ENCODE data around the gene SRR. TPM values are rescaled to one million over a fixed set of nuclear protein-coding genes. Genes with fewer than 3 reads are reported as not detected.

The SRR gene
- total and polyA plus RNA-seq, 9 donors, result 4.2 to 18.7 (median 10.5) TPM

DNA sequence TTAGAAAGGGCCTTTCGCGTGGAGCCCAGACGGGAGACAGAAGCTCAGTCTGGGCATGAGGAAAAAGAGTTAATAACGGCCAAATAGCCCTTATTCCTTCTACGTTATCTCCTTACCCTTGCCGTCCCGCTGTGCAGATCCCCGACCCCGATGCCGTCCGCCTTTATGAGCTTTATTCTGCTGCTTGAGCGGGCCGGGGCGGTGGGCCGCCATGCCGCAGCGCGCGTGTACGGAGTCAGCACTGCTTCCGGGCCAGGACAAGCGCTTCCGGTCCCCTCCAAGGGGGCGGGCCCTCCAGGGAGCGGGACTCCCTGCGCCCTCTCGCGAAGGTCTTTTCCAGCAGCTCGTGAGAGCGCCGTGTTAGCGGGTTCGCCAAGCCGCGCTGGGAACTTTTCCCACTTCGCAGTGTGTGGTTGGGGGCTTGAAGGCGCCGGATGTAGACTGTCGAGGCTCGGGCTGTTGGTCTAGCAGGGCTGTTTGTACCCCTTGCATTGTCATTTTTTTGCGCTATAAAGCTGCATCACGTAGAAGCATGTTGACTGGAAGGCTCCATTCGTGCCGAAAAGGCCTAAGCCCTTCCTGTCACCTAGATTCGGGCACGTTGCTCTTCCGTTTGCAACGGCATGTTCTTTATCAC lies 32.6 kb downstream of the SRR start, which contains the start of gene TSR1:
TSR1 (minus strand) TSS at position 243 of the 637 bp plus-strand sequence; CDS start at position 213, 30 bp downstream.
- peak; percentile 87 to 93 (median 90) for DNase-seq
- peaks cover 5% of the 10 kb centered on the region for H3K4me1 ChIP-seq (ENCODE audit: insufficient read depth)
- no peaks in the 10 kb centered on the region for H3K9me3 ChIP-seq
- intact Hi-C loops (cut with DNase I), result no loop called here
- no peaks in the 10 kb centered on the region for H3K36me3 ChIP-seq
- peak within 1 kb of the TSS; percentile 76 for H3K4me3 ChIP-seq
- no peaks in the 10 kb centered on the region for H3K27me3 ChIP-seq
- H3K27ac ChIP-seq, result peak within 1 kb of the TSS; percentile 73 to 86
- TF ChIP-seq, protein P1, sequence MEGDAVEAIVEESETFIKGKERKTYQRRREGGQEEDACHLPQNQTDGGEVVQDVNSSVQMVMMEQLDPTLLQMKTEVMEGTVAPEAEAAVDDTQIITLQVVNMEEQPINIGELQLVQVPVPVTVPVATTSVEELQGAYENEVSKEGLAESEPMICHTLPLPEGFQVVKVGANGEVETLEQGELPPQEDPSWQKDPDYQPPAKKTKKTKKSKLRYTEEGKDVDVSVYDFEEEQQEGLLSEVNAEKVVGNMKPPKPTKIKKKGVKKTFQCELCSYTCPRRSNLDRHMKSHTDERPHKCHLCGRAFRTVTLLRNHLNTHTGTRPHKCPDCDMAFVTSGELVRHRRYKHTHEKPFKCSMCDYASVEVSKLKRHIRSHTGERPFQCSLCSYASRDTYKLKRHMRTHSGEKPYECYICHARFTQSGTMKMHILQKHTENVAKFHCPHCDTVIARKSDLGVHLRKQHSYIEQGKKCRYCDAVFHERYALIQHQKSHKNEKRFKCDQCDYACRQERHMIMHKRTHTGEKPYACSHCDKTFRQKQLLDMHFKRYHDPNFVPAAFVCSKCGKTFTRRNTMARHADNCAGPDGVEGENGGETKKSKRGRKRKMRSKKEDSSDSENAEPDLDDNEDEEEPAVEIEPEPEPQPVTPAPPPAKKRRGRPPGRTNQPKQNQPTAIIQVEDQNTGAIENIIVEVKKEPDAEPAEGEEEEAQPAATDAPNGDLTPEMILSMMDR (IDR thresholded peaks at IDR 0.05), result peak in 1 of 3 donors; percentile 27
- TF ChIP-seq EP300 (IDR thresholded peaks at IDR 0.05) (no peak), POLR2A (IDR thresholded peaks at IDR 0.05) (peak; percentile 79)
- 0 to 1% (median 0%) methylated on average over 48 of the region's 48 CpGs for WGBS, 3 donors

DNA sequence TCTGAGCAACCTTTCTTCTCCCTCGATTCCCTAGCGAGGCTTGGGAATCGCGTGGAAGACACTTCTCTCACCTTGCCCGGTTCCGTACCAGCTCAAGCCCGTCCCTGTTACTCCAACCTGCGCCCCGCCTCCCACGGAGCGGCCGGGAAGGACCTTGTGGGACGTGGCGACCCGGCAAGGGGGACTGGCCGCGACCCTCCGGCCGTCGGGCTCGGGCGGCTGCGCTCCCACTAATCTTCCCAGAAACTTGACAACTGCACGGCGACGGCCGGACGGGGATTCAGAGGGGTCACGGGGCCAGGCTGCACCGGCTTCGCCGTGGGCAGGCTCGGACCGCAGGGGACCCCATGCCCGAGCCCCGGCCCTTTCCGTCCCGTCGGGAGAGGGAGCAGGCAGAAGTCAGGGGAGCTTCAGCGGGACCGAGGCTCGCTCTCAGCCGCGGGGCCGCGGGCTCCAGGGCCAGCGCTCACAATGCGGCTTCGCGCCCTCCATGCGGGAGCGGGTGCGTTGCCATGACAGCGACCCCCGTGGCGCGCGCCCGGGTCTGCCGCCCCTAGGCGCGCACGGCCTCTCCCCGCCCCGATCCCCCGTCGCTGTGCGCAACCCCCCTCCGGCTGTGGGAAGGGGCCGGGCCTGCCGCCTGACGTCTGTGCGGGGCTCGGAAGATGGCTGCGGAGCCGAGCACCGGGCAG lies 33.2 kb downstream of the SRR start, which contains the start of gene SGSM2:
SGSM2 (plus strand) TSS at position 650 of the 692 bp plus-strand sequence. CDS start 188 bp downstream, outside the sequence.
- peaks cover 5% of the 10 kb centered on the region for H3K4me1 ChIP-seq (ENCODE audit: insufficient read depth)
- peak; percentile 64 to 83 (median 73) for DNase-seq
- no peak for TF ChIP-seq POLR2A (IDR thresholded peaks at IDR 0.05)
- TF ChIP-seq, protein P1 (IDR thresholded peaks at IDR 0.05), result no peak
- no peak for TF ChIP-seq EP300 (IDR thresholded peaks at IDR 0.05)
- no peaks in the 10 kb centered on the region for H3K27me3 ChIP-seq
- no peaks in the 10 kb centered on the region for H3K9me3 ChIP-seq
- intact Hi-C loops (cut with DNase I), result no loop called here
- no peaks in the 10 kb centered on the region for H3K36me3 ChIP-seq
- WGBS, 3 donors, result 0 to 1% (median 0%) methylated on average over 29 to 77 of the region's 77 CpGs
- peak within 1 kb of the TSS; percentile 73 to 86 for H3K27ac ChIP-seq
- peak within 1 kb of the TSS; percentile 76 for H3K4me3 ChIP-seq

DNA sequence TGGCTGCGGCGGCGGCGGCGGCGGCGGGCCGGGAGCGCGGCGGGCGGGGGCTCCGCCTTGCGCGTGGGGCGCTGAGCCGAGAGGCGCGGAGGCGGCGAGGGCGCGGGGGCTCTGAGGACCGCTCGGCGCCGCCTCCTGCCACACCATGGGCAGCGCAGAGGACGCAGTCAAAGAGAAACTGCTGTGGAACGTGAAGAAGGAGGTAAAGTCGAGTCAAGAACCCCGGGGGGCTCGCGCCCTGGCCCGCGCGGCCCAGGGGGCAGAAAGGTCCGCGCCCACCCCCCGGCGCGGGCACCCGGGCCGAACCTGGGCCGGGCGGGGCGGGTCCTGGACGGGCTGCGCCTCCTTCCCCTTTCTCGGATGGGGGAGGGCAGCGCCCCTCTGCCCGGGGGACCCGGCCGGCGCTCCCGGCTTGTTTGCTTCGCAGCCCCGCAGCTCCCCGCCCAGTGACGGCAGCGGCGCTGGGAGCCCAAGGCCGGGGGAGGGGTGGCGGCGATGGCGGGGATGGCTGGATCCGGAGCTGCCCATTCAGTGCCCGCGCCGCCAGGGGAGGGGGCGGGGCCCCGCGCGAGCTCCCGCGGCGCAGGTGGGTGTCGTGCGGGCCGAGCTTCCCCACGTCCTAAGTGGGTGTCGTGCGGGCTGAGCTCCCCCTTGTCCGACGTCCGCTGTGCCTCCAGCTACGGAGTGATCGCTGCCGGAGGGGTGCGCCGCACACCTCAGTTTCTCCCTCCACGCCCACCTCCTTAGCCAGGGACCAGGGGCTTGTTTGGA lies 34.0 kb downstream of the SRR start:
- H3K27me3 ChIP-seq, result no peaks in the 10 kb centered on the region
- TF ChIP-seq, protein P1 (IDR thresholded peaks at IDR 0.05), result no peak
- TF ChIP-seq POLR2A (IDR thresholded peaks at IDR 0.05) (no peak), EP300 (IDR thresholded peaks at IDR 0.05) (no peak)
- H3K4me3 ChIP-seq, result peak overlapping the region; percentile 76
- intact Hi-C loops (cut with DNase I), result no loop called here
- 0 to 1% (median 1%) methylated on average over 28 to 92 of the region's 92 CpGs for WGBS, 3 donors
- H3K9me3 ChIP-seq, result no peaks in the 10 kb centered on the region
- DNase-seq, result peak; percentile 64 to 80 (median 72)
- H3K4me1 ChIP-seq (ENCODE audit: insufficient read depth), result peaks cover 5% of the 10 kb centered on the region
- H3K36me3 ChIP-seq, result no peaks in the 10 kb centered on the region
- peak overlapping the region; percentile 73 to 86 for H3K27ac ChIP-seq

DNA sequence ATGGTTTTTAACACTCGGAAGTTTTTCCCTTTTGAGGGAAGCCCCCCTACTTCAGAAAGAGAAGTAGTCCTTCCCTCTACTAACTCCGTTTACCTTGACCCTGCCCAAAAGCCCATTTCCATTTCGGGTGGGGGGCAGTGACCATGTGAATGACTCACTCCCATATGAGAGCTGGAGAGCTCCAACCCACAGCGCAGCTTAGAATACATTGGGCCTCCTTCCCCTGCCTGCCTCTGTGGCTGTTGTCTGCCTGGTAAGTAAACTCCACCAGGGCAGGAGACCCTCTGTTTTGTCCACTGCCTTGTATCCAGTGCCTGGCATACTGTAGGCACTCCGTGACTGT lies 34.5 kb downstream of the SRR start:
- peak overlapping the region; percentile 73 to 86 for H3K27ac ChIP-seq

More for the DNA sequence above, 34.5 kb downstream of the SRR start:
- DNase-seq, result peak in 2 of 5 donors; percentile 41 to 47
- Histone ChIP-seq H3K4me3 (peak overlapping the region; percentile 76), H3K36me3 (no peaks in the 10 kb centered on the region), H3K9me3 (no peaks in the 10 kb centered on the region), H3K27me3 (no peaks in the 10 kb centered on the region), H3K4me1 (ENCODE audit: insufficient read depth) (peaks cover 5% of the 10 kb centered on the region)
- no peak for TF ChIP-seq POLR2A (IDR thresholded peaks at IDR 0.05)
- TF ChIP-seq EP300 (IDR thresholded peaks at IDR 0.05), result no peak
- WGBS, 3 donors, result 8 to 10% (median 9%) methylated on average over 5 of the region's 5 CpGs
- intact Hi-C loops (cut with DNase I), result no loop called here

All from ovary (tissue), 9 donors.